Measurements from ENCODE around the gene RGS3.

DNA sequence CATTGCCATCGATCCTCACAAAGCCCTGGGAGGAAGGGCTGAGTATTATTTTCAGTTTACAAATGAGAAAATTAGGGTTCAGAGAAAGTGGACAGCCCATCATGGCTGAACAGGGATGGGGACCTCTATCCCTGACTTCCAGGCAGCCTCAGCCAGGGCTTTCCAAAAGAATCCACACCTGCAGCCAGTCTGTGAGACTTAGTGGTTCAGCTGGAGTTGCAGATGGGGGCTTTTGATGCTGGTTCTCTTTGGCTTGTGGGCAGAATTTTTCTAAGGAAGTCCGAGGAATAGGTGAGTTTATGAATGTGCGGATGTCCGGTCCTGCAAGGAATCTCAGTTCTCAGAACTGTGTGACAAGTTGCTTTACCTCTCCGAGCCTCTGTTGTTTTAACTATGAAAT, 138.1 kb downstream of the RGS3 start:
- TF ChIP-seq, protein P1, sequence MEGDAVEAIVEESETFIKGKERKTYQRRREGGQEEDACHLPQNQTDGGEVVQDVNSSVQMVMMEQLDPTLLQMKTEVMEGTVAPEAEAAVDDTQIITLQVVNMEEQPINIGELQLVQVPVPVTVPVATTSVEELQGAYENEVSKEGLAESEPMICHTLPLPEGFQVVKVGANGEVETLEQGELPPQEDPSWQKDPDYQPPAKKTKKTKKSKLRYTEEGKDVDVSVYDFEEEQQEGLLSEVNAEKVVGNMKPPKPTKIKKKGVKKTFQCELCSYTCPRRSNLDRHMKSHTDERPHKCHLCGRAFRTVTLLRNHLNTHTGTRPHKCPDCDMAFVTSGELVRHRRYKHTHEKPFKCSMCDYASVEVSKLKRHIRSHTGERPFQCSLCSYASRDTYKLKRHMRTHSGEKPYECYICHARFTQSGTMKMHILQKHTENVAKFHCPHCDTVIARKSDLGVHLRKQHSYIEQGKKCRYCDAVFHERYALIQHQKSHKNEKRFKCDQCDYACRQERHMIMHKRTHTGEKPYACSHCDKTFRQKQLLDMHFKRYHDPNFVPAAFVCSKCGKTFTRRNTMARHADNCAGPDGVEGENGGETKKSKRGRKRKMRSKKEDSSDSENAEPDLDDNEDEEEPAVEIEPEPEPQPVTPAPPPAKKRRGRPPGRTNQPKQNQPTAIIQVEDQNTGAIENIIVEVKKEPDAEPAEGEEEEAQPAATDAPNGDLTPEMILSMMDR (IDR thresholded peaks at IDR 0.05): no peak
- TF ChIP-seq POLR2AphosphoS5 (IDR thresholded peaks at IDR 0.05): no peak
